Gastroesophageal sphincter (tissue), 3 donors: ENCODE data around the gene AADACL2.

ENCODE experiments used
- CTCF ChIP-seq, 4 experiments: fragments of 200-600 bp in 2 of 4; fragments of 450-650 bp in 2 of 4; sonication (generic) in 1 of 4; IDR thresholded peaks; one replicate each; pipeline ENCODE4 v1.5.1; 2017 to 2019; ENCODE audit warnings: antibody characterized with exemption in 4 of 4, mild to moderate bottlenecking in 2 of 4, moderate library complexity in 2 of 4
- POLR2A ChIP-seq, 2 donors: fragments of 450-650 bp; IDR thresholded peaks; one replicate each; pipeline ENCODE4 v1.6.1; 2017; ENCODE audit warnings: antibody characterized with exemption in 2 of 2, mild to moderate bottlenecking in 2 of 2, moderate library complexity in 1 of 2

- TF ChIP-seq CTCF (IDR thresholded peaks at IDR 0.05) (no peak), POLR2A (IDR thresholded peaks at IDR 0.05) (no peak)
These were observed 10.9 kb upstream of the AADACL2 start for GRCh38 chr3:151722856-151723255.
